ENCODE data around the gene ARID1A.

Gene ARID1A

DNA sequence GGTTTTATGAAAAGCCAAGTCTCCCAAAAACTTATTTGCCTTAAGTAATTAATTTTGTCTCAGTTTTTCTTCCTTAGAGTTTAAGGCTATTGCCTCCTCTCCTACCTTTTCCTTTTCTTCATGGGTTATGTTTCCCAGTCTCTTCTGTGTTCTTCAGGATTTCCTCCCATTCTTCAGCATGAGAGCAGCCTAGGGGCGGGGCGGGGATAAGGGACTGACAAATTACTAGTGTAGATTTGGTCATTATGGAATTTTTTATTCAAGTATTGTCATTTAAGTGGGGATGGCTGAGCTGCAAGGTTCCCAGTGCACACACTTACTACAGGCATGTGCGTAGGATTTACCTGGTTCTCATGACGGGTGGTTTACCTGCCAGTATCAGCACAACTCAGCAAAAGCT, 56.7 kb downstream of the ARID1A start:
- Histone ChIP-seq H3K9ac (ENCODE audit: low read length) (no peak overlapping the region), H3K4me2 (ENCODE audit: low read depth, low read length, poor library complexity, severe bottlenecking) (no peak overlapping the region), H3K79me2 (ENCODE audit: insufficient read depth, low read length) (peaks cover 76% of the 10 kb centered on the region), H3K9me2 (replicated peaks; ENCODE audit: insufficient read depth, low read length) (no peaks in the 10 kb centered on the region), H3K36me3 (ENCODE audit: low read length) (peaks cover 31% of the 10 kb centered on the region; the same call in 1 of the 2 replicates), H3K9me3 (ENCODE audit: insufficient read depth, low read length) (no peaks in the 10 kb centered on the region), H3F3A (ENCODE audit: insufficient read depth) (no peaks in the 10 kb centered on the region), H3K27me3 (ENCODE audit: low read length) (no peaks in the 10 kb centered on the region), H2AFZ (ENCODE audit: low read depth, low read length, severe bottlenecking) (no peak overlapping the region), H3K4me3 (ENCODE audit: insufficient read depth, low read length, poor library complexity, severe bottlenecking) (no peak overlapping the region), H3K27ac (ENCODE audit: low read depth, low read length) (no peak overlapping the region), H4K20me1 (ENCODE audit: low read depth, low read length) (no peaks in the 10 kb centered on the region)
- TF ChIP-seq CTCF (IDR thresholded peaks at IDR 0.05; ENCODE audit: insufficient read depth, low read length, poor library complexity, severe bottlenecking) (no peak), EZH2phosphoT487 (conservative IDR thresholded peaks at IDR 0.05; ENCODE audit: low read length) (no peak)

GRCh38 chr1:26754086-26754874, 58.5 kb downstream of the ARID1A start:
- H3K4me2 ChIP-seq (ENCODE audit: low read depth, low read length, poor library complexity, severe bottlenecking): no peak overlapping the region
- H3K27ac ChIP-seq (ENCODE audit: low read depth, low read length): no peak overlapping the region
- H3K27me3 ChIP-seq (ENCODE audit: low read length): no peaks in the 10 kb centered on the region
- H3F3A ChIP-seq (ENCODE audit: insufficient read depth): no peaks in the 10 kb centered on the region
- H3K9me2 ChIP-seq (replicated peaks; ENCODE audit: insufficient read depth, low read length): no peaks in the 10 kb centered on the region
- peaks cover 39% of the 10 kb centered on the region; the same call in 1 of the 2 replicates for H3K36me3 ChIP-seq (ENCODE audit: low read length)
- TF ChIP-seq CTCF (IDR thresholded peaks at IDR 0.05; ENCODE audit: insufficient read depth, low read length, poor library complexity, severe bottlenecking) (no peak), EZH2phosphoT487 (conservative IDR thresholded peaks at IDR 0.05; ENCODE audit: low read length) (no peak)
- no peaks in the 10 kb centered on the region for H3K9me3 ChIP-seq (ENCODE audit: insufficient read depth, low read length)
- H2AFZ ChIP-seq (ENCODE audit: low read depth, low read length, severe bottlenecking): no peak overlapping the region
- no peaks in the 10 kb centered on the region for H4K20me1 ChIP-seq (ENCODE audit: low read depth, low read length)
- no peak overlapping the region for H3K4me3 ChIP-seq (ENCODE audit: insufficient read depth, low read length, poor library complexity, severe bottlenecking)
- H3K9ac ChIP-seq (ENCODE audit: low read length): no peak overlapping the region
- peaks cover 77% of the 10 kb centered on the region for H3K79me2 ChIP-seq (ENCODE audit: insufficient read depth, low read length)

DNA sequence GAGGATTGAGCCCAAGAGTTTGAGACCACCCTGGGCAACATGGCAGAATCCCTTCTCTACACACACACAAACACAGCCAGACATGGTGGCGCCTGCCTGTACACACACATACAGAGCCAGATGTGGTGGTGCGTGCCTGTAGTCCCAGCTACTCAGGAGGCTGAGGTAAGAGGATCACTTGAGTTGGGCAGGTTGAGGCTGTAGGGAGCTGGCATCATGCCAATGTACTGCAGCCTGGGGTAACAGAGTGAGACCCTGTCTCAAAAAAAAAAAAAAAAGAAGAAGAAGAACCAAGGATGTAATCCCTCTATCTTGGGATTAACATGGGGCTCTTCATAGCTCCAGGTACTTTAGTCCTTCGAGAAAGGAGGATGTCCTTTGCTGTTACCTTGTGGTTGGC, 62.5 kb downstream of the ARID1A start:
- H3K4me3 ChIP-seq (ENCODE audit: insufficient read depth, low read length, poor library complexity, severe bottlenecking): no peak overlapping the region
- H3K79me2 ChIP-seq (ENCODE audit: insufficient read depth, low read length): peaks cover 54% of the 10 kb centered on the region
- no peak overlapping the region for H3K9ac ChIP-seq (ENCODE audit: low read length)
- no peaks in the 10 kb centered on the region for H4K20me1 ChIP-seq (ENCODE audit: low read depth, low read length)
- H3K27me3 ChIP-seq (ENCODE audit: low read length): no peaks in the 10 kb centered on the region
- H3K4me2 ChIP-seq (ENCODE audit: low read depth, low read length, poor library complexity, severe bottlenecking): no peak overlapping the region
- H3F3A ChIP-seq (ENCODE audit: insufficient read depth): no peaks in the 10 kb centered on the region
- no peaks in the 10 kb centered on the region for H3K9me2 ChIP-seq (replicated peaks; ENCODE audit: insufficient read depth, low read length)
- H3K9me3 ChIP-seq (ENCODE audit: insufficient read depth, low read length): no peaks in the 10 kb centered on the region
- H3K27ac ChIP-seq (ENCODE audit: low read depth, low read length): no peak overlapping the region
- no peak overlapping the region for H2AFZ ChIP-seq (ENCODE audit: low read depth, low read length, severe bottlenecking)
- TF ChIP-seq CTCF (IDR thresholded peaks at IDR 0.05; ENCODE audit: insufficient read depth, low read length, poor library complexity, severe bottlenecking): no peak
- TF ChIP-seq EZH2phosphoT487 (conservative IDR thresholded peaks at IDR 0.05; ENCODE audit: low read length): no peak
- peaks cover 45% of the 10 kb centered on the region for H3K36me3 ChIP-seq (ENCODE audit: low read length)
